Lung (tissue), 12 donors: ENCODE data around the gene POC5. TPM values are rescaled to one million over a fixed set of nuclear protein-coding genes. Genes with fewer than 3 reads are reported as not detected.

Source experiments
- ATAC-seq: fragments of 200-7000 bp; cut with Tn5 transposase; one replicate; pipeline ENCODE4 v1.9.1; 2020; ENCODE audit warnings: moderate number of reproducible peaks; ENCODE audit not compliant: insufficient read depth, low FRiP score
- DNase-seq, 3 donors: peaks; one replicate each; pipeline ENCODE4 v3.0.0-alpha.2; 2013 to 2017
- H3K27ac ChIP-seq, 2 donors: one replicate each; pipeline ENCODE4 v1.5.1; 2013; ENCODE audit warnings: mild to moderate bottlenecking in 2 of 2, moderate library complexity in 2 of 2, control low read depth in 1 of 2, inconsistent platforms in 1 of 2, low read depth in 1 of 2, low read length in 1 of 2
- H3K27me3 ChIP-seq, 3 donors: one replicate each; pipeline ENCODE4 v1.5.1; 2013; ENCODE audit warnings: low read length in 2 of 3; ENCODE audit not compliant: control insufficient read depth in 3 of 3, insufficient read depth in 3 of 3
- H3K36me3 ChIP-seq, 4 donors: one replicate each; pipeline ENCODE4 v1.5.1; 2013; ENCODE audit warnings: low read length in 4 of 4, mild to moderate bottlenecking in 1 of 4, moderate library complexity in 1 of 4; ENCODE audit not compliant: control insufficient read depth in 4 of 4, insufficient read depth in 4 of 4
- H3K4me1 ChIP-seq, 5 donors: one replicate each; pipeline ENCODE4 v1.5.1; 2013; ENCODE audit warnings: low read length in 5 of 5, mild to moderate bottlenecking in 2 of 5, moderate library complexity in 1 of 5; ENCODE audit not compliant: control insufficient read depth in 5 of 5, insufficient read depth in 5 of 5
- H3K4me3 ChIP-seq: one replicate; pipeline ENCODE4 v1.5.1; 2013; ENCODE audit warnings: mild to moderate bottlenecking, control low read depth, moderate library complexity
- H3K9ac ChIP-seq, 2 donors: one replicate each; pipeline ENCODE4 v1.5.1; 2013; ENCODE audit warnings: low read length in 2 of 2, control low read depth in 1 of 2; ENCODE audit not compliant: insufficient read depth in 1 of 2
- H3K9me3 ChIP-seq, 4 donors: one replicate each; pipeline ENCODE4 v1.5.1; 2013; ENCODE audit warnings: low read length in 3 of 4, mild to moderate bottlenecking in 1 of 4, moderate library complexity in 1 of 4; ENCODE audit not compliant: control insufficient read depth in 4 of 4, insufficient read depth in 3 of 4
- WGBS, 2 donors: extraction: QIAGEN DNeasy Blood & Tissue Kit; methylation state at CpG; one replicate each; pipeline ENCODE4 v1.1.7; 2013; 5-methylcytosine and 5-hydroxymethylcytosine counted together
- polyA plus RNA-seq, 2 donors: library from polyadenylated mRNA; stranded (reverse); fragments of 200-250 nt; gene quantifications; one replicate each; pipeline ENCODE4 v1.2.1, GENCODE V29; 2013
- total RNA-seq, 2 donors: library from RNA; depleted of rRNA in 1 of 2; stranded (reverse); fragments of >200 nt in 1 of 2; gene quantifications; one replicate each; pipeline ENCODE4 v1.2.1, GENCODE V29; 2014 to 2021
- TF ChIP-seq, protein P1 (sequence below): IDR thresholded peaks from 2 replicates; pipeline ENCODE4 v1.5.1; 2012; ENCODE audit warnings: mild to moderate bottlenecking; ENCODE audit errors: control extremely low read depth, extremely low read depth
- donor health status: control.
- donor health status: control.
- donor health status: Bipolar disorder and iron deficiency.
- donor health status: healthy.
- donor health status: DM: yes; HTN: yes; CAD: no.

Gene POC5
- total and polyA plus RNA-seq, 4 donors, result 7.7 to 18.0 (median 11.0) TPM

DNA sequence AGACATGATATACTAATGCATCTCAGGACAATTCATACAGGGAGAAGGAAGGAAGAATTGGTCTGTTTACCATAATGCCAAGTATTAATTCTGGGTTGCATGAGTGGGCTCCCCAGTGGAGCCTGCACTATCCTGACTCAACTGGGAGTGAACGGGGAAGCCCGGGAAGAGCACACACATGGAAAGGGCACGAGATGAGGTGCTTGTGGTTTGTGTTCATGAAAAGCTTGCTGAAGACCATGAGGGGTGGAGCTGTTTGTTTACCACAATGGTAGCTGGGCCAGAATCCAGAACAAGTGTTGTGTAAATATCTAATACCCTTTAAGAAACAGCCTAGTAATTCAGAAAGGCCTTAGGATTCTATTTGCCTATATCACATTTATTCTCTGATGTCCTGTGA, 44.6 kb downstream of the POC5 start:
- Histone ChIP-seq H3K4me3 (no peak overlapping the region), H3K27me3 (no peaks in the 10 kb centered on the region), H3K27ac (no peak overlapping the region), H3K9me3 (no peaks in the 10 kb centered on the region), H3K9ac (no peak overlapping the region), H3K36me3 (peaks cover 3 to 6% (median 4%) of the 10 kb centered on the region in 4 donors), H3K4me1 (peaks cover 0 to 4% (median 3%) of the 10 kb centered on the region in 5 donors)
- 73 to 87% methylated on average over 3 of the region's 3 CpGs for WGBS, 2 donors
- TF ChIP-seq, protein P1, sequence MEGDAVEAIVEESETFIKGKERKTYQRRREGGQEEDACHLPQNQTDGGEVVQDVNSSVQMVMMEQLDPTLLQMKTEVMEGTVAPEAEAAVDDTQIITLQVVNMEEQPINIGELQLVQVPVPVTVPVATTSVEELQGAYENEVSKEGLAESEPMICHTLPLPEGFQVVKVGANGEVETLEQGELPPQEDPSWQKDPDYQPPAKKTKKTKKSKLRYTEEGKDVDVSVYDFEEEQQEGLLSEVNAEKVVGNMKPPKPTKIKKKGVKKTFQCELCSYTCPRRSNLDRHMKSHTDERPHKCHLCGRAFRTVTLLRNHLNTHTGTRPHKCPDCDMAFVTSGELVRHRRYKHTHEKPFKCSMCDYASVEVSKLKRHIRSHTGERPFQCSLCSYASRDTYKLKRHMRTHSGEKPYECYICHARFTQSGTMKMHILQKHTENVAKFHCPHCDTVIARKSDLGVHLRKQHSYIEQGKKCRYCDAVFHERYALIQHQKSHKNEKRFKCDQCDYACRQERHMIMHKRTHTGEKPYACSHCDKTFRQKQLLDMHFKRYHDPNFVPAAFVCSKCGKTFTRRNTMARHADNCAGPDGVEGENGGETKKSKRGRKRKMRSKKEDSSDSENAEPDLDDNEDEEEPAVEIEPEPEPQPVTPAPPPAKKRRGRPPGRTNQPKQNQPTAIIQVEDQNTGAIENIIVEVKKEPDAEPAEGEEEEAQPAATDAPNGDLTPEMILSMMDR, result no peak
- peak; percentile 48 to 84 (median 74) for DNase-seq
- ATAC-seq, result no peak

DNA sequence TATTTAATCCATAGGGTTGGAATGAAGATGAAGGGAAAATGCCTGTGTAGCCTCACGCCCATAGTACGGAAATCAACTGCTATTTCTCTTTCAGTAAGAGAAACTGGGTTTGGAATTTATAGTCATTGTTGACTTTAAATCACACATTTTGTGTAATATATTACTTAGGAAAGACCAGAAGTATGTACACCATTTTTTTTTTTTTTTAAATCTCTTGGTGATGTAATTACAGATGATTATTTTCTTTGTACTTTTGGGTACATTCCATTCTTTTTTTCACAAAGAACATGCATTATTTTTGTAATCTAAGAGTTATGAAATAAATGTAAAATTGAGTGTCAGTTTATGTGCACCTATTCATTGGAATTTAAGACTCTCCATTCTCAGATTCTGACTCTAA, 45.7 kb downstream of the POC5 start:
- H3K9me3 ChIP-seq, result no peaks in the 10 kb centered on the region
- no peaks in the 10 kb centered on the region for H3K27me3 ChIP-seq
- no peak overlapping the region for H3K27ac ChIP-seq
- no peak for DNase-seq
- WGBS, 2 donors, result 49 to 50% methylated on average over 2 of the region's 2 CpGs
- no peak overlapping the region for H3K9ac ChIP-seq
- peaks cover 3 to 6% (median 4%) of the 10 kb centered on the region in 4 donors for H3K36me3 ChIP-seq
- ATAC-seq, result no peak
- H3K4me3 ChIP-seq, result no peak overlapping the region
- H3K4me1 ChIP-seq, result peaks cover 0 to 3% (median 3%) of the 10 kb centered on the region in 5 donors
- TF ChIP-seq, protein P1, result no peak

DNA sequence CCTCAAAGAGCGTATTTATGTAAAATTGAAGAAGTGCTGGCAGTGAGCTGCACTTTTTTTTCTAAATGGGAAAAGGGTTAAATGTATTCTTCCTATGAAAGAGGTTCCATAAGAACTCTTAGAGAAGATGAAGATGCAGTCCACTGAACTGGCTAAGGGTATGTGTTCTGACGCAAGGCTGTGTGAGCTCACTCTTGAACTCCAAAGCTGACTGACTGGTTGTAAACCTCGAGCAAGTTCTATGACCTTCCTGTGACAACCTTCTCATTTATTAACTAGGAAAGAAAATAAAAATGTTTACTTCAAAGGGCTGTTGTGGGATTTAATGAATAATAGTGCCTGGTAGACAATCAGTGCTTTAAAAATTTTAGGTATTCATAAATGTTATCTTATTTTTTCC, 46.7 kb downstream of the POC5 start:
- WGBS, 2 donors, result 81% methylated on average over 3 of the region's 3 CpGs
- no peaks in the 10 kb centered on the region for H3K27me3 ChIP-seq
- no peak for DNase-seq
- H3K36me3 ChIP-seq, result peaks cover 3 to 5% (median 4%) of the 10 kb centered on the region in 4 donors
- H3K27ac ChIP-seq, result no peak overlapping the region
- H3K9ac ChIP-seq, result no peak overlapping the region
- TF ChIP-seq, protein P1, result no peak
- no peak overlapping the region for H3K4me3 ChIP-seq
- ATAC-seq, result no peak
- H3K4me1 ChIP-seq, result peaks cover 0 to 3% (median 3%) of the 10 kb centered on the region in 5 donors
- H3K9me3 ChIP-seq, result no peaks in the 10 kb centered on the region
